ENCODE results near the gene MKX.

GRCh38 chr10:27760867-27761266, 15.2 kb upstream of the MKX start:
- TF ChIP-seq CTCF (IDR thresholded peaks at IDR 0.05) = no peak
- TF ChIP-seq POLR2A (IDR thresholded peaks at IDR 0.05) = no peak
